Smooth muscle cell (in vitro differentiated cells): Measurements from ENCODE around the gene UST. TPM values are rescaled to one million over a fixed set of nuclear protein-coding genes. Genes with fewer than 3 reads are reported as not detected.

Experiments used
- DNase-seq: peaks from one replicate; lab custom pipeline; 2025; ENCODE audit not compliant: unreplicated experiment; lab: John Stamatoyannopoulos, UW
- H2AFZ ChIP-seq: fragments of 200-600 bp; sonication (generic); 2 replicates; pipeline ENCODE4 v1.6.0; 2016; ENCODE audit warnings: antibody characterized with exemption, low read depth, mild to moderate bottlenecking
- H3F3A ChIP-seq: fragments of 200-600 bp; sonication (generic); 2 replicates; pipeline ENCODE4 v1.6.0; 2017; ENCODE audit warnings: antibody characterized with exemption, low read depth
- H3K27ac ChIP-seq: fragments of 200-600 bp; sonication (generic); 2 replicates; pipeline ENCODE4 v1.5.1; 2016; ENCODE audit warnings: low read depth, mild to moderate bottlenecking
- H3K27me3 ChIP-seq: fragments of 200-600 bp; sonication (generic); 2 replicates; pipeline ENCODE4 v1.6.1; 2016; ENCODE audit warnings: low read depth, mild to moderate bottlenecking
- H3K36me3 ChIP-seq: fragments of 200-600 bp; sonication (generic); 2 replicates; pipeline ENCODE4 v1.5.1; 2016; ENCODE audit warnings: low read depth
- H3K4me1 ChIP-seq: fragments of 200-600 bp; sonication (generic); 2 replicates; pipeline ENCODE4 v1.5.1; 2016; ENCODE audit warnings: low read depth
- H3K4me2 ChIP-seq: fragments of 200-600 bp; sonication (generic); 2 replicates; pipeline ENCODE4 v1.6.0; 2016; ENCODE audit warnings: mild to moderate bottlenecking
- H3K4me3 ChIP-seq: fragments of 200-600 bp; sonication (generic); 2 replicates; pipeline ENCODE4 v1.5.1; 2016; ENCODE audit warnings: mild to moderate bottlenecking
- H3K79me2 ChIP-seq: fragments of 200-600 bp; sonication (generic); 2 replicates; pipeline ENCODE4 v1.6.0; 2016; ENCODE audit warnings: low read depth, mild to moderate bottlenecking
- H3K9ac ChIP-seq: fragments of 200-600 bp; sonication (generic); 2 replicates; pipeline ENCODE4 v1.6.0; 2016; ENCODE audit warnings: low read depth
- H3K9me3 ChIP-seq: fragments of 200-600 bp; sonication (generic); replicated peaks from 2 replicates; pipeline ENCODE4 v1.5.1; 2016; ENCODE audit warnings: low read depth
- H4K20me1 ChIP-seq: fragments of 200-600 bp; sonication (generic); 2 replicates; pipeline ENCODE4 v1.6.0; 2016; ENCODE audit warnings: low read depth
- CTCF ChIP-seq: fragments of 200-600 bp; sonication (generic); IDR thresholded peaks from 2 replicates; pipeline ENCODE4 v1.5.1; 2017; ENCODE audit warnings: borderline replicate concordance, mild to moderate bottlenecking, antibody characterized with exemption; ENCODE audit not compliant: insufficient read depth, poor library complexity, severe bottlenecking
- WGBS: methylation state at CpG from one replicate; pipeline ENCODE4 v1.1.7; 2016; ENCODE audit warnings: low lambda C conversion rate; 5-methylcytosine and 5-hydroxymethylcytosine counted together
- polyA plus RNA-seq: library from polyadenylated mRNA; unstranded; fragments of >200 nt; fragmentation: Nextera tagmentation; extraction: Ambion mirVana; gene quantifications from 2 replicates; pipeline ENCODE4 v1.2.1, GENCODE V29; 2016
- total RNA-seq: library from RNA; depleted of rRNA; stranded (reverse); fragments of >200 nt; gene quantifications from 2 replicates; pipeline ENCODE4 v1.2.3, GENCODE V29; 2014

The UST gene
- total and polyA plus RNA-seq, 2 experiments from 2014 or later = 16.1 to 19.5 TPM

GRCh38 chr6:148959501-148959900 lies 212.7 kb downstream of the UST start:
- WGBS = 95% methylated on average over 4 of the region's 4 CpGs
- Histone ChIP-seq H3K9ac (no peak overlapping the region), H2AFZ (no peak overlapping the region), H3K4me2 (no peak overlapping the region), H3K27me3 (no peaks in the 10 kb centered on the region), H4K20me1 (no peaks in the 10 kb centered on the region), H3F3A (no peaks in the 10 kb centered on the region), H3K4me1 (no peaks in the 10 kb centered on the region), H3K36me3 (no peaks in the 10 kb centered on the region), H3K9me3 (no peaks in the 10 kb centered on the region), H3K4me3 (no peak overlapping the region), H3K79me2 (no peaks in the 10 kb centered on the region), H3K27ac (no peak overlapping the region)
- DNase-seq = no peak
- no peak for TF ChIP-seq CTCF

- no peaks in the 10 kb centered on the region for H3K36me3 ChIP-seq
- H3K79me2 ChIP-seq = no peaks in the 10 kb centered on the region
- no peak for TF ChIP-seq CTCF
- no peak overlapping the region for H3K9ac ChIP-seq
- H3K4me3 ChIP-seq = no peak overlapping the region
- no peak overlapping the region for H3K27ac ChIP-seq
- H3K27me3 ChIP-seq = no peaks in the 10 kb centered on the region
- DNase-seq = no peak
- H4K20me1 ChIP-seq = no peaks in the 10 kb centered on the region
- peaks cover 11% of the 10 kb centered on the region for H3K4me1 ChIP-seq
- WGBS = 95% methylated on average over 7 of the region's 7 CpGs
- H2AFZ ChIP-seq = no peak overlapping the region
- no peaks in the 10 kb centered on the region for H3K9me3 ChIP-seq
- no peak overlapping the region for H3K4me2 ChIP-seq
- no peaks in the 10 kb centered on the region for H3F3A ChIP-seq
Observed at GRCh38 chr6:148962854-148963515, 216.2 kb downstream of the UST start.

- Histone ChIP-seq H3K4me1 (peaks cover 17% of the 10 kb centered on the region), H3K9ac (no peak overlapping the region), H4K20me1 (no peaks in the 10 kb centered on the region), H3K4me2 (no peak overlapping the region), H3K9me3 (no peaks in the 10 kb centered on the region), H3K4me3 (no peak overlapping the region), H2AFZ (no peak overlapping the region), H3F3A (no peaks in the 10 kb centered on the region), H3K36me3 (no peaks in the 10 kb centered on the region), H3K27ac (no peak overlapping the region), H3K27me3 (no peaks in the 10 kb centered on the region), H3K79me2 (no peaks in the 10 kb centered on the region)
- DNase-seq = no peak
- no peak for TF ChIP-seq CTCF
- 93% methylated on average over 5 of the region's 5 CpGs for WGBS
Observed at GRCh38 chr6:148963738-148964137, 216.9 kb downstream of the UST start.

- TF ChIP-seq CTCF = no peak
- peaks cover 22% of the 10 kb centered on the region for H3K4me1 ChIP-seq
- WGBS = 98% methylated on average over 13 of the region's 13 CpGs
- no peaks in the 10 kb centered on the region for H3K9me3 ChIP-seq
- H3K79me2 ChIP-seq = no peaks in the 10 kb centered on the region
- no peak overlapping the region for H2AFZ ChIP-seq
- H3K4me2 ChIP-seq = no peak overlapping the region
- no peak overlapping the region for H3K27ac ChIP-seq
- H4K20me1 ChIP-seq = no peaks in the 10 kb centered on the region
- H3K4me3 ChIP-seq = no peak overlapping the region
- no peak for DNase-seq
- H3F3A ChIP-seq = no peaks in the 10 kb centered on the region
- H3K9ac ChIP-seq = no peak overlapping the region
- H3K27me3 ChIP-seq = no peaks in the 10 kb centered on the region
- no peaks in the 10 kb centered on the region for H3K36me3 ChIP-seq
Observed at GRCh38 chr6:148964467-148964866, 217.6 kb downstream of the UST start.
